ENCODE measurements around the gene BTK. TPM values are rescaled to one million over a fixed set of nuclear protein-coding genes. Genes with fewer than 3 reads are reported as not detected.

BTK gene
- total RNA-seq, 1 experiment from 2014 or later, result 0.35 TPM

DNA sequence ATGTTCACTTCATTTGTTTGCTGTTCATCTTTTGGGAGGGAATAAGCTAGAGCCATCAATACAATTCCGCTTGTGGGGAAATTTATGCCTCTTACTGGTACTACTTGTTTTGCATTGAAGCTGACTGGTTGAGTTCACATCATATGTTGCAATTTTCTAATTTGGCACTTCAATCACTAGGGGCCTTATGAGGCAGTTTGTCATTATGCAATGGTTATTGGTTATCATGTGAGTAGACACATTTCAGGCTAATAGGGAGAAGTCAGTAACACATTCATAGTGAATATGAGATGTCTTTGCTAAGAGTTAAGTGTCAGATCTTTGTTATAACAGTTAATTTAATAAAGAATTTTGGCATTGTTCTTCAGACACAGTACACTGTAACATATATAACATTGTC is 9.8 kb upstream of the BTK start:
- H3K27me3 ChIP-seq (ENCODE audit: insufficient read depth, low read length), result no peaks in the 10 kb centered on the region
- Mint-ChIP-seq H3K9me3 (peaks cover 64 to 67% of the 10 kb centered on the region in 2 experiments), H3K27ac (peak overlapping the region in 1 of 3 experiments; percentile 3; a peak in 1 of 7 replicates), H3K4me1 (peaks cover 5 to 7% of the 10 kb centered on the region in 2 experiments; a peak in 1 of 4 replicates), H3K4me3 (no peak overlapping the region), H3K27me3 (ENCODE audit: low read depth) (no peaks in the 10 kb centered on the region; the same call in 1 of the 2 replicates), H3K36me3 (ENCODE audit: insufficient read depth in 1 of 3, low read depth in 3 of 3) (peaks cover 41 to 62% (median 59%) of the 10 kb centered on the region in 3 experiments)
- H3K4me2 ChIP-seq (ENCODE audit: insufficient read depth, insufficient read length, low read length), result no peak overlapping the region
- H2BK5ac ChIP-seq (ENCODE audit: insufficient read length, low read length), result no peak overlapping the region
- no CpG with 5 or more reads among the region's 1 CpG for WGBS (ENCODE audit: extremely low coverage, insufficient read length, low lambda C conversion rate)
- no peak overlapping the region for H2BK15ac ChIP-seq (ENCODE audit: low read depth, low read length)
- no peaks in the 10 kb centered on the region for H3K79me1 ChIP-seq (ENCODE audit: insufficient read depth, low read depth, low read length, poor library complexity, severe bottlenecking)
- no peak overlapping the region for H2BK20ac ChIP-seq (ENCODE audit: low read depth, low read length, poor library complexity, severe bottlenecking)
- no peak overlapping the region for H4K8ac ChIP-seq (replicated peaks; ENCODE audit: insufficient read length, low read depth, low read length)
- peaks cover 29% of the 10 kb centered on the region for H3K9me3 ChIP-seq (ENCODE audit: control insufficient read depth, low read depth, low read length)
- H4K5ac ChIP-seq (ENCODE audit: insufficient read length, low read depth, low read length), result no peak overlapping the region
- H3K14ac ChIP-seq (ENCODE audit: insufficient read depth, low read length), result no peak overlapping the region
- DNase-seq, result no peak
- no peak overlapping the region for H3K9ac ChIP-seq (ENCODE audit: extremely low read depth, insufficient read length, low read length)
- no peak overlapping the region for H2AFZ ChIP-seq (ENCODE audit: low read length)
- no peak for TF ChIP-seq CTCF (conservative IDR thresholded peaks at IDR 0.05)
- no peak overlapping the region for H3K18ac ChIP-seq (ENCODE audit: insufficient read length, low read depth, low read length)
- no peak overlapping the region for H2BK12ac ChIP-seq (ENCODE audit: insufficient read length, low read depth, low read length)
- H3K4ac ChIP-seq (ENCODE audit: low read depth, low read length), result no peak overlapping the region
- no peak overlapping the region for H3K27ac ChIP-seq (ENCODE audit: insufficient read length, low read depth, low read length)
- H3K4me1 ChIP-seq (ENCODE audit: insufficient read depth, low read length), result no peaks in the 10 kb centered on the region
- H3T11ph ChIP-seq (ENCODE audit: low read length), result no peak overlapping the region
- H3K56ac ChIP-seq (ENCODE audit: insufficient read length, low read depth, low read length), result no peak overlapping the region
- H4K91ac ChIP-seq (ENCODE audit: insufficient read length, low read depth, low read length), result no peak overlapping the region
- no peak overlapping the region for H3K23ac ChIP-seq (ENCODE audit: insufficient read length, low read depth, low read length)
- no peak overlapping the region for H2BK120ac ChIP-seq (ENCODE audit: low read depth, low read length, poor library complexity, severe bottlenecking)
- no peaks in the 10 kb centered on the region for H3K79me2 ChIP-seq (ENCODE audit: insufficient read depth, low read length)
- H4K20me1 ChIP-seq (ENCODE audit: control insufficient read depth, insufficient read depth, insufficient read length), result no peaks in the 10 kb centered on the region
- no peaks in the 10 kb centered on the region for H3K23me2 ChIP-seq (ENCODE audit: insufficient read length, low read depth, low read length, poor library complexity, severe bottlenecking)
- no peak overlapping the region for H2AK5ac ChIP-seq (ENCODE audit: insufficient read length, low read length)

All from H9 (cell line).